AG10803 (cell line): Measurements from ENCODE around the gene CTSA.
"Not testable (repeated sequence)": the region's sequence is repeated elsewhere in the genome, so short reads cannot be mapped to it uniquely, and the experiment has no call there.

Source experiments
- DNase-seq: peaks from one replicate; pipeline ENCODE4 v3.0.0; 2010; ENCODE audit warnings: low read depth
- H3K4me3 ChIP-seq: 2 replicates; pipeline ENCODE4 v1.5.1; 2011; ENCODE audit warnings: mild to moderate bottlenecking, low read length, control low read depth
- TF ChIP-seq, protein P1 (sequence below): conservative IDR thresholded peaks from 2 replicates; pipeline ENCODE4 v1.5.1; 2011; ENCODE audit warnings: mild to moderate bottlenecking, low read length, control low read depth, inconsistent platforms

The CTSA gene

DNA sequence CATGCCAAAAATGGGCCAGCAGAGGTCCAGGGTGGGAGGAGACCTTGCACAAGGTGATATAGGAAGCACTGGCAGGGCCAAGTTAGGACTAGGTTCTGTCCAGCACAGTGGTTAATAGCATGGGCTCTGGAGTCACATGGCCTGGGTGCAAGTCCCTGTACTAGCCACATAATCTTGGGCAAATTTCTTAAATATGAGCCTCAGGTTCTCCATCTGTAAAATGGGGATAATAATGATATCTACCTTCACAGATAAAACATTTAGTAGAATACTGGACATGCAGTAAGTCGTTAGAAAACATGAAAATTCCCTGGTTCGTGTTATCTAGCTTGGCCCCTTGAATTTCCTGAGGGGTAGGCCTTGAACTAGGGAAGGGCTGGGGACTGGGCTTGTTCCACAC, 6.2 kb downstream of the CTSA start:
- TF ChIP-seq, protein P1, sequence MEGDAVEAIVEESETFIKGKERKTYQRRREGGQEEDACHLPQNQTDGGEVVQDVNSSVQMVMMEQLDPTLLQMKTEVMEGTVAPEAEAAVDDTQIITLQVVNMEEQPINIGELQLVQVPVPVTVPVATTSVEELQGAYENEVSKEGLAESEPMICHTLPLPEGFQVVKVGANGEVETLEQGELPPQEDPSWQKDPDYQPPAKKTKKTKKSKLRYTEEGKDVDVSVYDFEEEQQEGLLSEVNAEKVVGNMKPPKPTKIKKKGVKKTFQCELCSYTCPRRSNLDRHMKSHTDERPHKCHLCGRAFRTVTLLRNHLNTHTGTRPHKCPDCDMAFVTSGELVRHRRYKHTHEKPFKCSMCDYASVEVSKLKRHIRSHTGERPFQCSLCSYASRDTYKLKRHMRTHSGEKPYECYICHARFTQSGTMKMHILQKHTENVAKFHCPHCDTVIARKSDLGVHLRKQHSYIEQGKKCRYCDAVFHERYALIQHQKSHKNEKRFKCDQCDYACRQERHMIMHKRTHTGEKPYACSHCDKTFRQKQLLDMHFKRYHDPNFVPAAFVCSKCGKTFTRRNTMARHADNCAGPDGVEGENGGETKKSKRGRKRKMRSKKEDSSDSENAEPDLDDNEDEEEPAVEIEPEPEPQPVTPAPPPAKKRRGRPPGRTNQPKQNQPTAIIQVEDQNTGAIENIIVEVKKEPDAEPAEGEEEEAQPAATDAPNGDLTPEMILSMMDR = no peak
- no peak for DNase-seq
- H3K4me3 ChIP-seq = no peak overlapping the region

DNA sequence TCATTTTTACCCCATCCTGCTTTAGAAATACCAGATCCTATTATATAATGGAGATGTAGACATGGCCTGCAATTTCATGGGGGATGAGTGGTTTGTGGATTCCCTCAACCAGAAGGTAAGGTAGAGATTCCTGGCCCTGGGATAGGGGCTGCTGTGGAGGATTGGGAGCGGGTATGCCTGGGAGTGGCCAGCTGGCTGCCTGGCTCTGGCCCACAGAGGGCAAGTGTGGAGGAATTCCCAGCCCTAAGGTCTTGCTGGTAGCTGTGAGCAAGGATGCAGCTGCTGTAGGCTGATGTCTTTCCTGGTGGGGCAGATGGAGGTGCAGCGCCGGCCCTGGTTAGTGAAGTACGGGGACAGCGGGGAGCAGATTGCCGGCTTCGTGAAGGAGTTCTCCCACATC, 6.6 kb downstream of the CTSA start:
- TF ChIP-seq, protein P1 = no peak
- H3K4me3 ChIP-seq = no peak overlapping the region

DNA sequence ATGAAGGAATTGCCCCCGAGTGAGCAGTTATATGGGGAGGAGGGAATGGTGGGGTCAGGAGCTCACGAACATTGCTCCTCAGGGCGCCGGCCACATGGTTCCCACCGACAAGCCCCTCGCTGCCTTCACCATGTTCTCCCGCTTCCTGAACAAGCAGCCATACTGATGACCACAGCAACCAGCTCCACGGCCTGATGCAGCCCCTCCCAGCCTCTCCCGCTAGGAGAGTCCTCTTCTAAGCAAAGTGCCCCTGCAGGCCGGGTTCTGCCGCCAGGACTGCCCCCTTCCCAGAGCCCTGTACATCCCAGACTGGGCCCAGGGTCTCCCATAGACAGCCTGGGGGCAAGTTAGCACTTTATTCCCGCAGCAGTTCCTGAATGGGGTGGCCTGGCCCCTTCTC, 7.2 kb downstream of the CTSA start:
- no peak overlapping the region for H3K4me3 ChIP-seq
- TF ChIP-seq, protein P1 = no peak
- no peak for DNase-seq

More for the DNA sequence above, 6.6 kb downstream of the CTSA start:
- no peak for DNase-seq

DNA sequence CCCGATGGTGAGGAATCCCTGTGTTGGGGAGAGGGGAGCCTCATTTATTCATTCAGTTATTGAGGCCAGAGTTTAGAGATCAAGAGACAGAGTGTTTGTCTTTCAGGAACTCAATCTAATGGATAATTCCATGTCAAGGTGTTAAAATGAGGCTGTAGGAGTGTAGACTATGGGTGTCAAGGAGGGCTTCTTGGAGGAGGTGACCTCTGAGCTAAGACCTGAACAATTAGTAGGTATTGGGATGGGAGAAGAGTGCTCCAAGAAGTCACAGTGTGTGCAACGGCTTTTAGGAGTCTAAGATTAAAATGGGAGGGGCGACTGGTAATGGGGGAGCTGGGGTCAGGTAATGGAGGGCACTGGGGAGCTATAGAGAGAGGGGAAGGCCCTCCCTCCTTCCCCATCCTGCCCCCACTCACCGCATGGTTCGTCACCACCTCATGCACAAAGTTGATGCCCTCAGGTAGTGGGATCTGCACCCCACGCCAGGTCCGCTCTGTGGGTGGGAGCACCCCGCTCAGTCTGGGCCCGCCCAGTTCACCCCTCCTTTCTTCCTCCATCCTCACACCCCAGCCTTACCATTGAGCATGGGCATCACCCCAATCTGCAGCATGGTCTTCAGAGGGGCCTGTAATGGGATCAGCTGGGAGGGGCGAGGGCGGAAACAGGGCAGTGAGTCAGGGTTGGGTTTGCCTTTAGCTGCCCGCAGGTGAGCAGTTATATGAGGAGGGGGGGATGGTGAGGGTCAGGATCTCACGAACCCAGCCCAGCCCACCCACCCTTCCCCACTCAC, 8.1 kb downstream of the CTSA start:
- H3K4me3 ChIP-seq = no peak overlapping the region
- TF ChIP-seq, protein P1 = no peak
- no peak for DNase-seq

DNA sequence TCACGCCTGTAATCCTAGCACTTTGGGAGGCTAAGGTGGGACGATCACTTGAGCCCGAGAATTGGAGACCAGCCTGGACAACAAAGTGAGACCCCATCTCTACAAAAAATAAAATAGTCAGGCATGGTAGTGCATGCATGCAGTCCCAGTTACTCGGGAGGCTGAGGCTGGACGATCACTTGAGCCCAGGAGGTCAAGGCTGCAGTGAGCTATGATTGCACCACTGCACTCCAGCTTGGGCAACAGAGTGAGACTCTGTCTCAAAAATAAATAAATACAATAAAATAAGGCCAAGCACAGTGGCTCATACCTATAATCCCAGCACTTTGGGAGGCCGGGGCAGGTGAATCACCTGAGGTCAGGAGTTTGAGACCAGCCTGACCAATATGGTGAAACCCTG, 10.2 kb downstream of the CTSA start:
- DNase-seq, H3K4me3 ChIP-seq: not testable (repeated sequence)

DNA sequence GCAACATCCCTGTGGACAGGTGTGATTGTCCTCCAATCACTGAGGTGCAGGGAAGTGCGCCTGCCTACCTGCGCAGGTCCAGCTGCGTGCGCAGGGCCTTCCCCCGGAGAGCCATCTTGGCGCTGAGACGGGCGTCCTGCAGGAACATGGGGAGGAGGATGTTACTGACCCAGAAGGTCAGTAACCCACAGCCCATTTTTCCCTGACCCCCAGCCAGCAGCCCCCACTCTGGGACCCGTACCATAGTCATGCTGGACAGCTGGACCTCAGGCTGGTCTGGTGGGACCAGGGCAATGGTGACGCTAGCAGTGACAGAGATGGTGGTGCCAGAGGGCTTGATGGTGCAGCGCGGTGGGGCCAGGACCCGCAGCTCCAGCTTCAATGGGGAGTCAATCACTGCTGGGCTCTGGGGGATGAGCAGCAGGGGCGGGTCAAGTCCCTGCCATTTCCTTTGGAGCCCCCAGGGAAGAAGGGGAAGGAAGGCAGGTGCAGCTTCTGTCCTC, 11.1 kb downstream of the CTSA start:
- DNase-seq = no peak
- TF ChIP-seq, protein P1 = no peak
- no peak overlapping the region for H3K4me3 ChIP-seq

DNA sequence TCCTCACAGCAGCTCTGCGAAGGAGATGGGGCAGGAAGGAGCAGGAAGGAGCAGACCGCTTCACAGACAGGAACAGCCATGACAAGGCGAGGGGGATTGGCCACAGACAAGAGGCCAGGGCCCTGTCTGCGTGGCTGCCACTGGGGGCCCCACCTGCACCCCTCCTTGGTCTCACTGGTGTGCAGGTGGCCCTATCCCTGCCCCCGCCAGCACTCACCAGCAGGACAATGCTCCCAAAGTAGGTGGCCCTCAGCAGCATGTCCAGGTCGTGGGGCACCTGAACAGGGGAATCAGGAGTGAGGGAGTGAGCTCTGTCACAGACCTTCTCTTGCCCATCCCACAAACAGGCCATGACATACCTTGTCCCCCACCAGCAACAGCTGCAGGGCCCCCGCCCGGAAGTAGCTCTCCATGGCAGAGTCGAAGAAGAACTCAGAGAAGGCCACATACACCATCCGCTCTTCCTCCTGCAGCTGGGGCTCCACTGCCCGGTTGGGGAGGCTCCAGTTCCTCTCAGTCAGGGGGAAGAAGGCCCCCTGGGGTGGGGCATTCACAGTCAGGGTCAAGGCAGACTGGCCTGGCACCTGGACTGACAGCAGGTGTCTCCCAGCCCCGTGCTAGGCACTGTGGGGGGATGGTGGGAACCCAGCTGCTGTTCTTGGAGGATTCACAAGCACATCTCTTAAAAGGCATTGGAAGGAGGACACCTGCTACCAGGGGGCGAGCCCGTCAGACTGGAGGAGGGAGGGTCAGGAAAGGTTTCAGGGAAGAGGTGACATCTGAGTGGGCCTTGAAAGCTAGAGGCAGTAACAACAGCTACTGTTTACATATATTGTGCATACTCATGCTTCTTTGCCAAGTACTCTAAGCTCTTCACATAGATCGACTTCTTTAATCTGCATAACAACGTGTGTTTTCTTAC, 13.7 kb downstream of the CTSA start:
- no peak for DNase-seq
- no peak overlapping the region for H3K4me3 ChIP-seq

More for the DNA sequence above, 13.7 kb downstream of the CTSA start:
- TF ChIP-seq, protein P1 = no peak
